Activated naive CD4-positive, alpha-beta T cell treated with anti-CD3 and anti-CD28 coated beads, Interleukin-2, amount 50 U/mL, for 72 hours (primary cell): Measurements from ENCODE around the gene GNAO1. TPM values are rescaled to one million over a fixed set of nuclear protein-coding genes. Genes with fewer than 3 reads are reported as not detected.

Experiments used
- ATAC-seq, 2 donors: fragments of 150-1000 bp; cut with Tn5 transposase; 2 replicates each; pipeline ENCODE4 v1.10.0; 2021; ENCODE audit warnings: mild to moderate bottlenecking in 2 of 2, moderate library complexity in 2 of 2
- DNase-seq, 2 donors: peaks; one replicate each; pipeline ENCODE4 v3.0.0; 2021 to 2022; ENCODE audit warnings: low spot score in 2 of 2
- H3K27ac Mint-ChIP-seq, 2 donors: one replicate each; pipeline ENCODE4 v1.8.0; 2022; ENCODE audit warnings: mild to moderate bottlenecking in 2 of 2, mixed read lengths in 2 of 2
- H3K36me3 Mint-ChIP-seq, 2 donors: one replicate each; pipeline ENCODE4 v1.8.0; 2022; ENCODE audit warnings: mixed read lengths in 2 of 2
- H3K9me3 Mint-ChIP-seq, 2 donors: one replicate each; pipeline ENCODE4 v1.8.0; 2022; ENCODE audit warnings: mixed read lengths in 2 of 2
- total RNA-seq, 2 donors: library from RNA; stranded (reverse); gene quantifications; one replicate each; pipeline ENCODE4 v1.2.3, GENCODE V29; 2022

The GNAO1 gene
- total RNA-seq, 2 donors from 2014 or later, result 0.25 to 0.37 TPM

GRCh38 chr16:56348168-56349085 is 157.1 kb downstream of the GNAO1 start:
- DNase-seq (no peak), ATAC-seq (no peak)
- Mint-ChIP-seq H3K27ac (no peak overlapping the region), H3K9me3 (no peaks in the 10 kb centered on the region), H3K36me3 (no peaks in the 10 kb centered on the region)

- no peaks in the 10 kb centered on the region for H3K36me3 Mint-ChIP-seq
- DNase-seq, result no peak
These were observed 157.8 kb downstream of the GNAO1 start for GRCh38 chr16:56349086-56349415.

DNA sequence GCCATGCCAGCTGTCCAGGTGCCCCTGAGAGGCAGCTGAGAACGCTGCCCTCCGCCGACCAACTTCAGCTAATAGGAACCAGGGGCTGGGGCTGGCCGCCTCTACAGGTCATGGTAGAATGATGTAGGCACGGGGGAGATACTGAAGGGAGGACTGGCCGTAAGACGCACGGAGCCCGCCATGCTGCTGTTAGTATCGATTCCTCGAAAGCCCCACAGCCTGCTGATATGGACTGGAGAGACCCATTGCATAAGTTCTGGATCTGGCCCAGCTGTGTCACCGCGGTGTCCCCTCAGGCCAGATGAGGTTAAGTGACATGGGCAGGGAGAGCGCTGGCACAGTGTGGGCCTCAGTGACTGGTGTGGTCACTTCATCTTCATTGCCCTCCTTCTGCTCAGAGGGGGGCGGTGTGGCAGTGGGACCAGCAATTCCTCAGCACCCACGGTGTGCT is 158.4 kb downstream of the GNAO1 start:
- DNase-seq (no peak), ATAC-seq (no peak)
- H3K36me3 Mint-ChIP-seq, result no peaks in the 10 kb centered on the region
- H3K9me3 Mint-ChIP-seq, result no peaks in the 10 kb centered on the region
- no peak overlapping the region for H3K27ac Mint-ChIP-seq

More at GRCh38 chr16:56349086-56349415, 157.8 kb downstream of the GNAO1 start:
- Mint-ChIP-seq H3K9me3 (no peaks in the 10 kb centered on the region), H3K27ac (no peak overlapping the region)
- no peak for ATAC-seq

DNA sequence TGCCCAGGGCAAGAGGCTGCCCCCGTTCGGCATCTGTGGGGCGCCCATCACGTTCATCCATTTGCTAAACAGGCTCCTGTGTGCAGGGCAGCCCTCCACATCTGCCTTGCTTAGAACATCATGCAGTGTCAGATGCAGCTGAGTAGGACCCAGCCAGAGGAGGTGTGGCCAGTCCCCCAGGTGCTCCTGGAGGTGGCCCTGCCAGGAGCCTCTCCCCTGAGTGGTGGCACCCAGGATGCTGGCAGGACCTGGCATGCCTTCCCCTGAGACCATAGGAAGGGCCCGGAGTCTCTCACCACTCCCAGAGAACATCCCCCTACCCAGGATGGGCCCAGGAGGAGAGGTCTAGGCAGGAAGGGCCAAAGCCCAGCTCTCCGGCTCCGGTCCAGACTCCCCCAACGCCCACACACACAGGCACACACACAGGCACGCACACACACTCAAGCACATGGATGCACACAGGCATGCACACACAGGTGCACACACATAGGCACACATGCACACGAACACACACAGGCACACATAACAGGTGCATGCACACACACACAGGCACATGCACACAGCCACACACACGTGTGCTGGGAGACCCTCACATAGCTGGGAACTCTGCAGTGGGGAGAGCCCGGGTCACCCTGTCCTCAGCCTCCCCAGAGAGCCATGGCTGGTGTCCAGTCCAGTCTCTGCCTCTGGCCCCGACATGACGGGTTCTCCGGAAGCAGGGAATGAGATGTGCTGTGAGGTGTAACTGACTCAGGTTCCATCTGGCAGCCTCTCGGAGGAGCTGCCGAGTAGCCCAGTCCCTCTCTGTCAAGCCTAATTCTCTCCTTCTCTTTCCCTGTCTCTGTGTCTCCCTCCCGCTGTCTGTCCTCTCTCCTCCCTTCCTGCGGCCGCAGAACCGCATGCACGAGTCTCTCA is 159.5 kb downstream of the GNAO1 start:
- ATAC-seq (no peak), DNase-seq (no peak)
- peak overlapping the region in 1 of 2 donors; percentile 6 for H3K27ac Mint-ChIP-seq
- no peaks in the 10 kb centered on the region for H3K9me3 Mint-ChIP-seq
- H3K36me3 Mint-ChIP-seq, result no peaks in the 10 kb centered on the region

DNA sequence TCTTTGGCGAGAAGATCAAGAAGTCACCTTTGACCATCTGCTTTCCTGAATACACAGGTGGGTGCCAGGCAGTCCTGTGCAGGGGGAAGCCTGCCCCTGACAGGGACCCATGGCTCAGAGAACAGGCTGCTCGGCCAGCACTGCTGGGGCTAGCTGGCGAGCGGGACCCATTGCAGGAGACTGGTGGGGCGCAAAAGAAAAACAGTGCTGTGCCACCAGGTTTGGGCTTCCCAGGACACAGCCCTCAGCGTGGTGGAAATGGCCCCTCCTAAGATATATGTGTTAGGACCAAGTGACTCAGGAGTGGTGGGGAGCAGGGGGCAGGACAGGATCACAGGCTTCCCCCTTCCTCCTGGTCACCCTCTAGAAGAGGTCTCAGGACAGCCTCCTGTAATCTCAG is 160.2 kb downstream of the GNAO1 start:
- Mint-ChIP-seq H3K9me3 (no peaks in the 10 kb centered on the region), H3K36me3 (no peaks in the 10 kb centered on the region), H3K27ac (peak overlapping the region in 1 of 2 donors; percentile 6)
- no peak for ATAC-seq
- peak in 1 of 2 donors; percentile 41 for DNase-seq

DNA sequence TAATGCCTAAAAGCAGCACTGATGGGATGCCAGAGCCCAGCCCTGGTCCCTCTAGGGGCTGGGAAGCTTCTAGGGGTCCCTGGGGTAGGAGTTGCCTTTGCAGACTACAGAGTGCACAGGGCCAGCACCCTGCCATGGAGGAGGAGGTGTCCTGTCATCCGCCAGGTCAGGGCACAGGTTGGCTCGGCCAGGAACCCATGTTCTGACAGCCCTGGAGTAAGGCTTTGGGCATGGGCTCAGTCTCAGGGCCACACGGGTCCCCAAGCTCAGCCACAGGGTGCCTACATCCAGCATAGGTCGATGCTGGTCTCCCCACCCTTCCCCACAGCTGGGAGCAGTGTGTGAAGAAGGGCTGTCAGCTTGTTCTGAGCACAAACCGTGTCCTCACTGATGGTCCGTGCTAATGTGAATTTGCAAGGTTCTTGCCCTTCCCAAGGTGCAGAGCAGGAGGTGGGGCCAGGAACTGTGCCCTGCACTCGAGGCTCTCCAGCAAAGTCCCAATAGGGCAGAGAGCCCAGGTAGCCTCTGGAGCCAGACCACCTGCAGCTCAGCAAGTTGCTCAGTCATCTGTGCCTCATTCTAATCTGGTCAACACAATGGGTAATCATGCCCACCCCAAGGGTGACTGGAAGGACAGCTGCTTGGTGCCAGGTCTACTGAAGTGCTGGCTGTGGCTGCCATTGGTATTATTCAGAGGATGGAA is 161.2 kb downstream of the GNAO1 start:
- Mint-ChIP-seq H3K9me3 (no peaks in the 10 kb centered on the region), H3K36me3 (no peaks in the 10 kb centered on the region), H3K27ac (no peak overlapping the region)
- no peak for ATAC-seq
- DNase-seq, result peak in 1 of 2 donors; percentile 43

DNA sequence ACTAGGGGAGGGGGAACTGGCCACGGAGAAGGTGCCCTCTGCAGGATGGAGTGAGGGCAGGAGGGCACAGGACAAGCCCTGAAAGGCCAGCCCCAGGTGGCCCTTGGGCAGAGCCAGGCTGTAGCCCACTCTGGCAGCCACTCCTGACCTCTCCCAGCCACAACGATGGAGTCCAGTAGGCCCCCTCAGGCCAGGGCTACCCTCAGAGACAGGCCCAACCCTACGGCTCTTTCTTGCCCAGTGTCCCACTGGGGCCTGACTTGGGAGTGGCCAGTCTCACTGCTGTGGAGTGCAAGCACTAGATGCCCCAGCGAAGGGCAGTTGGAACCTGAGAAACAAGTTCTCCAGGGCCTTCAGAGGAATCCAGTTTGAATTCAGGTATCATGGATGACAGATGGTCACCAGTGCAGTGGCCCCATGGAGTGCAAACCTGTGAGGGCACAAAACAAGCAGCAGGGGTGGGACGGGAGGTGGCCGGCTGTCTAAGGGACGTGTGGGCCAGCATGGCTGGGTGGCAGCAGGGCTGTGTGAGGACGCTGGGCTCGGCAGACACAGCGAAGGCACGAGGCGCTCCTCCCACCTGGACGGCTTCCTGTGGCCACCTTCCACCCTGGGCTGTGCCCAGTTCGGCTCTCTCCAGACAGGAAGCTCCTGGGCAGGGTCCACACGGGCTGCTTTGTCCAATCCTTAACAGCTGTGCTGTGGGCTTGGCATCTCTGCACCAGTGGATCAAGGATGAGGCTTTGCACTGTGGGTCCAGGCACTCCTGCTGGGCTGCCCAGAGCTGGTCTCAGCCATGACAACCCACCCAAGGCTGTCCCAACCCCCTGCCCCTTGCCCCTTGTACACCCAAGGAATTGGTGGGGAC is 162.0 kb downstream of the GNAO1 start:
- ATAC-seq (no peak), DNase-seq (peak in 1 of 2 donors; percentile 47)
- no peaks in the 10 kb centered on the region for H3K9me3 Mint-ChIP-seq
- no peak overlapping the region for H3K27ac Mint-ChIP-seq
- H3K36me3 Mint-ChIP-seq, result no peaks in the 10 kb centered on the region

- H3K36me3 Mint-ChIP-seq, result no peaks in the 10 kb centered on the region
- no peak overlapping the region for H3K27ac Mint-ChIP-seq
- ATAC-seq (no peak), DNase-seq (peak in 1 of 2 donors; percentile 16)
- no peaks in the 10 kb centered on the region for H3K9me3 Mint-ChIP-seq
These were observed 162.7 kb downstream of the GNAO1 start for GRCh38 chr16:56354016-56354415.

GRCh38 chr16:56354746-56355145 is 163.5 kb downstream of the GNAO1 start:
- Mint-ChIP-seq H3K9me3 (no peaks in the 10 kb centered on the region), H3K36me3 (peaks cover 0 to 1% of the 10 kb centered on the region in 2 donors), H3K27ac (peak overlapping the region in 1 of 2 donors; percentile 25)
- DNase-seq (peak in 1 of 2 donors; percentile 23), ATAC-seq (no peak)

GRCh38 chr16:56355221-56355620 is 163.9 kb downstream of the GNAO1 start:
- DNase-seq (peak in 1 of 2 donors; percentile 20), ATAC-seq (no peak)
- Mint-ChIP-seq H3K27ac (no peak overlapping the region), H3K36me3 (peaks cover 0 to 4% of the 10 kb centered on the region in 2 donors), H3K9me3 (no peaks in the 10 kb centered on the region)

GRCh38 chr16:56355786-56356275 is 164.5 kb downstream of the GNAO1 start:
- peaks cover 0 to 4% of the 10 kb centered on the region in 2 donors for H3K36me3 Mint-ChIP-seq
- ATAC-seq (no peak), DNase-seq (peak in 1 of 2 donors; percentile 50)
- H3K9me3 Mint-ChIP-seq, result no peaks in the 10 kb centered on the region
- peak overlapping the region; percentile 81 to 98 for H3K27ac Mint-ChIP-seq

GRCh38 chr16:56356276-56357240 is 165.3 kb downstream of the GNAO1 start:
- Mint-ChIP-seq H3K36me3 (peaks cover 0 to 4% of the 10 kb centered on the region in 2 donors), H3K27ac (peak overlapping the region; percentile 98 to 100), H3K9me3 (no peaks in the 10 kb centered on the region)
- DNase-seq, result peak; percentile 57 to 68
- peak; percentile 84 to 89 for ATAC-seq

- peak overlapping the region; percentile 98 to 100 for H3K27ac Mint-ChIP-seq
- H3K36me3 Mint-ChIP-seq, result peaks cover 0 to 4% of the 10 kb centered on the region in 2 donors
- DNase-seq (peak in 1 of 2 donors; percentile 53), ATAC-seq (peak; percentile 49 to 60)
- H3K9me3 Mint-ChIP-seq, result no peaks in the 10 kb centered on the region
These were observed 166.0 kb downstream of the GNAO1 start for GRCh38 chr16:56357241-56357764.

DNA sequence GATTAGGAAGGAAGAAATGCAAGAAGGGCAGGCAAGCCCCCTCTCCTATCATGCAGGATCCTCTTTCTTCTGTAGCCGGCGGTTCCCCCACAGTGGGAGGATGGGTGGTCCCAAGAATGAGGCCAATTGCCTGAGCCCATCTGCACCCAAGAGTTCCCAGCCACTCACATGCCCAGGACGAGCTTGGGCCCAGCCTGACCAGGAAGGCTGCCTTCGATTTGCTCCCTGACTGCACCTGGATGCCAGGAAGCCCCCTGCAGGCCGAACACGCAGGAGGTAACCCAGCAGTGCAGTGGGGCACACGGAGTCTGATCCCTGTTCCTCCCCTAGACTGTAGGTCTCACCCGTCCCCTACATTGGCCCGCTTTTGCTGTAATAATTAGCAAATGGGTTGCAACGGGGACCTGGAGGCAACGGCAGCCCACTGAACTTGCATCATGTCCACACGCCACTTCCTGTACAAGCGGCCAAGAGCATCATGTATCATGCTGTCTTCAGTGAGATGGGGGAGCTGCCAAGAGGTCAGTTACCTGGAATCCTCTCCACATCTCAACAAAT is 166.6 kb downstream of the GNAO1 start:
- Mint-ChIP-seq H3K9me3 (no peaks in the 10 kb centered on the region), H3K27ac (peak overlapping the region; percentile 60 to 98), H3K36me3 (peaks cover 0 to 4% of the 10 kb centered on the region in 2 donors)
- DNase-seq (peak in 1 of 2 donors; percentile 50), ATAC-seq (no peak)
